ENCODE data around the gene ERCC1. TPM values are rescaled to one million over a fixed set of nuclear protein-coding genes. Genes with fewer than 3 reads are reported as not detected.

ERCC1 gene
- total and polyA plus RNA-seq, 2 of the 13 experiments (the other 11 are each of a cell fraction or from before 2014, with no cell fraction given): 40.0 to 66.4 TPM

GRCh38 chr19:45423589-45424190, at the start of gene ERCC1 (continued):
- TF ChIP-seq ARNTL (CRISPR knock-in tag; IDR thresholded peaks at IDR 0.05): peak; percentile 75
- TF ChIP-seq, protein P1, sequence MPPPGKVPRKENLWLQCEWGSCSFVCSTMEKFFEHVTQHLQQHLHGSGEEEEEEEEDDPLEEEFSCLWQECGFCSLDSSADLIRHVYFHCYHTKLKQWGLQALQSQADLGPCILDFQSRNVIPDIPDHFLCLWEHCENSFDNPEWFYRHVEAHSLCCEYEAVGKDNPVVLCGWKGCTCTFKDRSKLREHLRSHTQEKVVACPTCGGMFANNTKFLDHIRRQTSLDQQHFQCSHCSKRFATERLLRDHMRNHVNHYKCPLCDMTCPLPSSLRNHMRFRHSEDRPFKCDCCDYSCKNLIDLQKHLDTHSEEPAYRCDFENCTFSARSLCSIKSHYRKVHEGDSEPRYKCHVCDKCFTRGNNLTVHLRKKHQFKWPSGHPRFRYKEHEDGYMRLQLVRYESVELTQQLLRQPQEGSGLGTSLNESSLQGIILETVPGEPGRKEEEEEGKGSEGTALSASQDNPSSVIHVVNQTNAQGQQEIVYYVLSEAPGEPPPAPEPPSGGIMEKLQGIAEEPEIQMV (CRISPR knock-in tag; IDR thresholded peaks at IDR 0.05; ENCODE audit: low read depth): peak; percentile 82
- no peak; the same call in 1 of the 2 replicates for TF ChIP-seq HNF1A (IDR thresholded peaks at IDR 0.05; ENCODE audit: low read depth)
- peak; percentile 81 for TF ChIP-seq HNF1A (CRISPR knock-in tag; IDR thresholded peaks at IDR 0.05; ENCODE audit: borderline replicate concordance)
- peak; percentile 74; the same call in 1 of the 2 replicates for TF ChIP-seq ZNF770 (CRISPR knock-in tag; IDR thresholded peaks at IDR 0.05)
- TF ChIP-seq, protein P2, sequence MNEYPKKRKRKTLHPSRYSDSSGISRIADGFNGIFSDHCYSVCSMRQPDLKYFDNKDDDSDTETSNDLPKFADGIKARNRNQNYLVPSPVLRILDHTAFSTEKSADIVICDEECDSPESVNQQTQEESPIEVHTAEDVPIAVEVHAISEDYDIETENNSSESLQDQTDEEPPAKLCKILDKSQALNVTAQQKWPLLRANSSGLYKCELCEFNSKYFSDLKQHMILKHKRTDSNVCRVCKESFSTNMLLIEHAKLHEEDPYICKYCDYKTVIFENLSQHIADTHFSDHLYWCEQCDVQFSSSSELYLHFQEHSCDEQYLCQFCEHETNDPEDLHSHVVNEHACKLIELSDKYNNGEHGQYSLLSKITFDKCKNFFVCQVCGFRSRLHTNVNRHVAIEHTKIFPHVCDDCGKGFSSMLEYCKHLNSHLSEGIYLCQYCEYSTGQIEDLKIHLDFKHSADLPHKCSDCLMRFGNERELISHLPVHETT (CRISPR knock-in tag; conservative IDR thresholded peaks at IDR 0.05): peak; percentile 69
- no peak for TF ChIP-seq NR1H2 (CRISPR knock-in tag; IDR thresholded peaks at IDR 0.05; ENCODE audit: borderline replicate concordance, low read depth)
- no peak for TF ChIP-seq TAF15 (IDR thresholded peaks at IDR 0.05; ENCODE audit: low read depth, low read length, poor library complexity, severe bottlenecking)
- TF ChIP-seq TFAP4 (IDR thresholded peaks at IDR 0.05; ENCODE audit: borderline replicate concordance, low read depth): peak; percentile 76; the same call in 1 of the 2 replicates
- peak; percentile 51; the same call in 1 of the 2 replicates for TF ChIP-seq ZNF891 (CRISPR knock-in tag; IDR thresholded peaks at IDR 0.05)
- peak; percentile 74 for TF ChIP-seq YEATS2 (CRISPR knock-in tag; IDR thresholded peaks at IDR 0.05; ENCODE audit: borderline replicate concordance)
- TF ChIP-seq SOX13 (IDR thresholded peaks at IDR 0.05): 0 out of 2 replicates have a peak, but pooled peaks have one; percentile 18
- TF ChIP-seq SOX13 (CRISPR knock-in tag; conservative IDR thresholded peaks at IDR 0.05 in 1 of 2, IDR thresholded peaks at IDR 0.05 in 1 of 2): peak in 1 of 2 experiments; percentile 55; a peak in 2 of 4 replicates
- TF ChIP-seq ZNF564 (CRISPR knock-in tag; IDR thresholded peaks at IDR 0.05): no peak
